Kidney (tissue), 14 donors: ENCODE data around the gene RIBC1. TPM values are rescaled to one million over a fixed set of nuclear protein-coding genes. Genes with fewer than 3 reads are reported as not detected.

Source experiments
- DNase-seq, 5 donors: peaks; one replicate each; pipeline ENCODE4 v3.0.0-alpha.2; 2013 to 2020
- FAIRE-seq: peaks from 2 replicates; lab custom pipeline; 2012; peaks lifted over from hg19 to GRCh38; lab: Jason Lieb, UNC
- H3K27ac ChIP-seq, 2 donors: one replicate each; pipeline ENCODE4 v1.7.0; 2013; ENCODE audit warnings: low read depth in 2 of 2, low read length in 2 of 2, inconsistent platforms in 1 of 2
- H3K27me3 ChIP-seq: one replicate; pipeline ENCODE4 v1.7.1; 2013; ENCODE audit warnings: low read length, inconsistent platforms; ENCODE audit not compliant: control insufficient read depth, insufficient read depth
- H3K36me3 ChIP-seq, 3 donors: one replicate each; pipeline versions ENCODE4 v1.7.0 to v1.7.1; 2013; ENCODE audit warnings: low read length in 3 of 3, control low read depth in 1 of 3, inconsistent platforms in 1 of 3; ENCODE audit not compliant: insufficient read depth in 3 of 3, control insufficient read depth in 2 of 3
- H3K4me1 ChIP-seq, 3 donors: one replicate each; pipeline versions ENCODE4 v1.7.0 to v1.7.1; 2013; ENCODE audit warnings: low read length in 3 of 3, inconsistent platforms in 1 of 3, low read depth in 1 of 3; ENCODE audit not compliant: control insufficient read depth in 2 of 3, insufficient read depth in 2 of 3
- H3K4me3 ChIP-seq, 3 donors: one replicate each; pipeline versions ENCODE4 v1.7.0 to v1.8.1; 2013; ENCODE audit warnings: low read length in 3 of 3, control low read depth in 1 of 3, inconsistent platforms in 1 of 3
- H3K9ac ChIP-seq, 3 donors: one replicate each; pipeline versions ENCODE4 v1.7.0 to v1.7.1; 2013; ENCODE audit warnings: low read length in 3 of 3, control low read depth in 1 of 3, inconsistent platforms in 1 of 3
- H3K9me3 ChIP-seq, 3 donors: one replicate each; pipeline versions ENCODE4 v1.7.0 to v1.7.1; 2013; ENCODE audit warnings: low read length in 3 of 3, control low read depth in 1 of 3, inconsistent platforms in 1 of 3; ENCODE audit not compliant: control insufficient read depth in 2 of 3, insufficient read depth in 1 of 3
- intact Hi-C: fragments of 100-400 bp; cut with DNase I; formaldehyde crosslinking; loops from one replicate; pipeline ENCODE4 v1.11.1; 2022
- polyA plus RNA-seq: library from polyadenylated mRNA; stranded (reverse); fragments of 350-450 nt; fragmentation: Illumina TruSeq; extraction: RNeasy Lipid Tissue Mini Kit (QIAGEN cat#74804); gene quantifications from one replicate; pipeline ENCODE4 v1.2.3, GENCODE V29; 2014; ENCODE audit warnings: low read depth, low replicate concordance; ENCODE audit not compliant: insufficient read depth
- total RNA-seq: library from RNA; stranded (reverse); fragmentation: NEBNext Ultra II Directional; extraction: Animal tissue kit (Norgen Biotek cat#: 25700); gene quantifications from one replicate; pipeline ENCODE4 v1.2.1, GENCODE V29; 2021
- TF ChIP-seq, protein P1 (sequence below): IDR thresholded peaks from 3 replicates; pipeline ENCODE4 v1.5.1; 2012; ENCODE audit warnings: mild to moderate bottlenecking, moderate library complexity, borderline replicate concordance; ENCODE audit not compliant: insufficient read depth; ENCODE audit errors: extremely low read depth
- donor health status: control.
- donor health status: control.
- donor health status: control.
- donor health status: control.
- donor health status: control.
- donor health status: DM: yes; HTN: yes; CAD: no.
- donor health status: Normal renal cell carcinoma (clear cell type).

Gene RIBC1
- total and polyA plus RNA-seq, 2 donors from 2014 or later: 2.5 to 6.4 TPM

DNA sequence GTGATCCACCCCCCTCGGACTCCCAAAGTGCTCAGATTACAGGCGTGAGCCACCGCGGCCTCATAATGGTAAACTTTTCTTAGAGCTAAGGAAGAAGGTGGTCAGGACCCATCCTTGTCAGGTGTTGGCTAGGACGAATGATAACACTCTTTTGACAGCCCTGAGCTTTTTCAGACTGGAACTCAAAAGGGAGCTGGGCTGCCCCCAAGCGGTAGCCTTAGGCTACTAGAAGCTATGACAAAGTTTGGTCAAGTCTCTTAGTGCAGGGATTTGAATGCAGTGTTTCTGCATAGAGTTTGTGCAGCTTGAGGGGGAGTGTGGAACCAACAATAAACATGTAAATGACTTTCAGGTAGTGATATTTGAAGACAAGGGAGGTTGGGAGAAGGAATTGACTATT lies 23.3 kb downstream of the RIBC1 start:
- intact Hi-C loops: loop anchor here (10.0 kb wide), 1 partner anchor 121 kb away; no protein-coding TSS in a partner anchor
- TF ChIP-seq, protein P1, sequence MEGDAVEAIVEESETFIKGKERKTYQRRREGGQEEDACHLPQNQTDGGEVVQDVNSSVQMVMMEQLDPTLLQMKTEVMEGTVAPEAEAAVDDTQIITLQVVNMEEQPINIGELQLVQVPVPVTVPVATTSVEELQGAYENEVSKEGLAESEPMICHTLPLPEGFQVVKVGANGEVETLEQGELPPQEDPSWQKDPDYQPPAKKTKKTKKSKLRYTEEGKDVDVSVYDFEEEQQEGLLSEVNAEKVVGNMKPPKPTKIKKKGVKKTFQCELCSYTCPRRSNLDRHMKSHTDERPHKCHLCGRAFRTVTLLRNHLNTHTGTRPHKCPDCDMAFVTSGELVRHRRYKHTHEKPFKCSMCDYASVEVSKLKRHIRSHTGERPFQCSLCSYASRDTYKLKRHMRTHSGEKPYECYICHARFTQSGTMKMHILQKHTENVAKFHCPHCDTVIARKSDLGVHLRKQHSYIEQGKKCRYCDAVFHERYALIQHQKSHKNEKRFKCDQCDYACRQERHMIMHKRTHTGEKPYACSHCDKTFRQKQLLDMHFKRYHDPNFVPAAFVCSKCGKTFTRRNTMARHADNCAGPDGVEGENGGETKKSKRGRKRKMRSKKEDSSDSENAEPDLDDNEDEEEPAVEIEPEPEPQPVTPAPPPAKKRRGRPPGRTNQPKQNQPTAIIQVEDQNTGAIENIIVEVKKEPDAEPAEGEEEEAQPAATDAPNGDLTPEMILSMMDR: peak; percentile 33
- FAIRE-seq: no peak

DNA sequence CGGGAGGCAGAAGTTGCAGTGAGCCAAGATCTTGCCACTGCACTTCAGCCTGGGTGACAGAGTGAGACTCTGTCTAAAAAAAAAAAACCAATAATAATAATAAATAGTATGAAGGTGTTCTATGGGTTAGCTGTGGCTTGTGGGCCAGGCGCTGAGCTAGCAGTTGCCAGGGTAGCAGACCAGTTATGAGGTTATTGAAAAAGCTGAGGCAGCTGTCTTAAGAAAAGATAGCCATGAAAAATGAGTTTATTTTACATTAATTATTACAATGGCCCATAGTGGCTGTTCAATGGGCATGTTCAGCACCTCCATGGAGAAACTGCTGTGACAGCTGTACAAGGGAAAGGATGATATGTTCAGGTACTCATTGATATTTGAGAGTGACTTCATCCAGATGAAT lies 24.8 kb downstream of the RIBC1 start:
- TF ChIP-seq, protein P1: no peak
- Histone ChIP-seq H3K27ac (no peak overlapping the region), H3K36me3 (no peaks in the 10 kb centered on the region)

More for the DNA sequence above, 23.3 kb downstream of the RIBC1 start:
- peak in 3 of 5 donors; percentile 16 to 35 (median 22) for DNase-seq
- Histone ChIP-seq H3K9ac (no peak overlapping the region), H3K27ac (no peak overlapping the region), H3K4me3 (no peak overlapping the region), H3K27me3 (peaks cover 7% of the 10 kb centered on the region), H3K4me1 (peaks cover 0 to 4% (median 0%) of the 10 kb centered on the region in 3 donors), H3K36me3 (no peaks in the 10 kb centered on the region), H3K9me3 (no peaks in the 10 kb centered on the region)

DNA sequence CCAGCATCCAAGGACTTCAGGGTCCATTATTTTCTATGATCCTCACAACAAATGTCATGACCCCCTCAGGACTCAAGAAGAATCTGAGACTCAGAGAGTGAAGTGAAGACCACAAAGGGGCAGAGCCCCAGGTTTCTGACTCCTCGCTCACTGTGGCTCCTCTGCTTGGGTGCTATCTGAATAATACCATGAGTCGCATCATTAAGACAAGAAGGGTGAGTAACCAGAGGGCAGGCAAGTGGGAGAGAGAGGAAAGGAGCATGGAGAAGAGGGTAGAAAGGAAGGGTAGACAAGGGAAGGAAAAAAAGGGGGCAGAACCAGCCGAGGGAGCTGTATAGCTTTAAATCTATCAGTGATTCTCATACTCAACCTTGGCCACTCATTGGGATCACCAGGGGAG lies 27.0 kb downstream of the RIBC1 start:
- FAIRE-seq (no peak), DNase-seq (no peak)
- Histone ChIP-seq H3K4me3 (no peak overlapping the region), H3K27me3 (peaks cover 3% of the 10 kb centered on the region), H3K9ac (no peak overlapping the region), H3K9me3 (no peaks in the 10 kb centered on the region), H3K36me3 (no peaks in the 10 kb centered on the region), H3K4me1 (no peaks in the 10 kb centered on the region), H3K27ac (no peak overlapping the region)
- TF ChIP-seq, protein P1: no peak
- intact Hi-C loops: loop anchor here (10.0 kb wide), 1 partner anchor 125 kb away; no protein-coding TSS in a partner anchor

More for the DNA sequence above, 24.8 kb downstream of the RIBC1 start:
- intact Hi-C loops: loop anchor here (10.0 kb wide), 1 partner anchor 123 kb away; no protein-coding TSS in a partner anchor
- no peaks in the 10 kb centered on the region for H3K4me1 ChIP-seq
- FAIRE-seq (no peak), DNase-seq (no peak)
- H3K4me3 ChIP-seq: no peak overlapping the region
- H3K9me3 ChIP-seq: no peaks in the 10 kb centered on the region
- no peak overlapping the region for H3K9ac ChIP-seq
- H3K27me3 ChIP-seq: peaks cover 3% of the 10 kb centered on the region

GRCh38 chrX:53452812-53453211 lies 30.1 kb downstream of the RIBC1 start:
- Histone ChIP-seq H3K4me1 (no peaks in the 10 kb centered on the region), H3K27ac (no peak overlapping the region), H3K9me3 (no peaks in the 10 kb centered on the region), H3K27me3 (peaks cover 6% of the 10 kb centered on the region), H3K9ac (no peak overlapping the region), H3K36me3 (no peaks in the 10 kb centered on the region), H3K4me3 (no peak overlapping the region)
- TF ChIP-seq, protein P1: no peak
- FAIRE-seq: no peak
- no peak for DNase-seq
- intact Hi-C loops: no loop called here
